GM21723 (cell line): ENCODE results near the gene PMM1.
"Not testable (repeated sequence)": the region's sequence is repeated elsewhere in the genome, so short reads cannot be mapped to it uniquely, and the experiment has no call there.

Experiments used
- ATAC-seq: cut with Tn5 transposase; IDR thresholded peaks from one replicate; pipeline ENCODE4 v1.9.1; 2021; ENCODE audit warnings: mild to moderate bottlenecking, moderate library complexity; ENCODE audit not compliant: unreplicated experiment

The PMM1 gene

GRCh38 chr22:41564563-41564962, 25.1 kb downstream of the PMM1 start:
- ATAC-seq = no peak

DNA sequence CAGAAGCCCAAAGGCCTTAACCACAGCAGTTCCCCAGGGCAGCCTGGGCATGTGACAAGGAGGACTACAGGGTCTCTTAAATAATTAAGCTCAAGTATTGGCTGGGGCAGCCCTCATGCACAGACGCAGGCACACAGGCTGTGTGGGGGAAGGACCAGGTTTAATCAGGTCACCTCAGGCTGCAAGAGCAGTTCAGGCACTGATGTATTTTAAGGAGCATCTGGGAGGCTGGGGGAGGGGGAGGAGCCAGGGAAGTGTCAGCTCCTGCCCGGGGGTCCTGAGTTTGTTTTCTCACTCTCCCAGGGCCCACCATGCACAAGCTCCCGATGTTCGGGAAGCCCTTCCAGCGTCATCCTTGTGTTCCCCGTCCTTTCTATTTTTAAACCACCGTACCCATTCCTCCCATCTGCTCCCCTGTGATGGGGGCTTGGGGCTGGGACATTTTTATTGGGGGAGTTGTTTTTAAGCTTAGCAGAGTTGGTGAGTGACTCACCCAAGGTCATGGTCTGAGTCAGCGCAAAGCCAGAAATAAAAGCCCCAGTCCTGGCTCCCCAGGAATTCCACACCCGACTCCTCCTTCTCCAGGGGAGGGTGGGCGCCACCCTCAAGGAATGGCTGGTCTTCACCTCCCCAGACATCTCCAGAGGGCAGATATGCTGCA, 26.5 kb downstream of the PMM1 start:
- ATAC-seq = no peak

- no peak for ATAC-seq
Observed at GRCh38 chr22:41562461-41562860, 27.2 kb downstream of the PMM1 start.

DNA sequence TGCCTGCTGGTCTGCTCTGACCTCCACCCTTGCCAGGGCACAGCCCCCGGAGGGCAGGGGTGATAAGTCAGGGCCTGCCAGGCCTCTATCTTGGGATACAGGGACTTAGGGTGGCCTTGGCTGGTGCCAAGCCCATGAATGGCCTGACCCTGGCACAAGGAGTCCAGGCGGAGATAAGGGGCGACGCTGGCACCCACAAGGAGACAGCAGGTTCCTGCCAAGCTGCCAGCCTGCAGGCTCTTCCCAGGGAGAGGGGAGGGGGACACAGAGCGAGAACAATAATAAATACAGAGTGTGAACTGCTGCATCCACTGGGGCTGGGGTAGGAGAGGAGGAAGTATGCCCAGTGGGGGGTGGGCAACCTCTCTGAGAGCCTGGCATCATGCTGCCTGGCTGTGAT, 27.9 kb downstream of the PMM1 start:
- no peak for ATAC-seq

DNA sequence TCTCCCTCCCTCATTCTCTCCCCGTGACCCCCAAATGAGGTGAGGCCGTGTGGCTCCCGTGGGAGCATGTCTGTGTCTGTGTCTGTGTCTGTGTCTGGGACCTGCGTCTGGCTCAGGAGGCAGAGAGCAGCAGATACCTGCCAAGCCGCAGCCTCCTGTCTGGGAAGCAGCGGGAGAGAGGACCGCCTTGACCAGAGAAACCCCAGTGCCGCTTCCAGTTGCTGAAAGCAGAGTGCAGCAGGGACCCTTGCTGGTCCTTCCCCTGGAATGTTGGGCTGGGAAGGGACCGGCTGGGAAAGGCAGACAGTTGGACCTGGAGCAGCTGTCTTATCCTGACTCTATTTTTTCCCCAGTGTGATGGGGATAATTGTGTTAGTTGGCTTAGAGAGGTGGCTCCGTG, 28.3 kb downstream of the PMM1 start:
- ATAC-seq = no peak

DNA sequence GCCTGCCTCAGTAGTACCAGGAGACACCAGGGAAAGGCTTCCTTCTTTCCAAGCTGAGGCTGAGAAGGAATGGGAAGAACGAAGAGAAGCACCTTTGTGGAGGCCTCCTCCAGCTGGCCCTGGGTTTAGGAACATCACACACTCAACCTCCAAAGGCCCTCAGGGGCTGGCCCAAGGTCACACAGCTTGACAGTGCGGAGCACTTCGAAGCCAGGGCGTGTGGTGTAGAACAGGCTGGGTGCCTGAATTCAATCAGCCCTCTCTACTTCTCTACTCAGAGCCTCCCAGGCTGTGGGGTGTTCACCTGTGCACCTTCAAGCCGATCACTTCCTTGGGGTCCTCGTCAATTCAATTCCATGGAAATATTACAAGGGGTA, 29.6 kb downstream of the PMM1 start:
- no peak for ATAC-seq

- not testable (repeated sequence) for ATAC-seq
Observed at GRCh38 chr22:41558241-41558630, 31.4 kb downstream of the PMM1 start.

DNA sequence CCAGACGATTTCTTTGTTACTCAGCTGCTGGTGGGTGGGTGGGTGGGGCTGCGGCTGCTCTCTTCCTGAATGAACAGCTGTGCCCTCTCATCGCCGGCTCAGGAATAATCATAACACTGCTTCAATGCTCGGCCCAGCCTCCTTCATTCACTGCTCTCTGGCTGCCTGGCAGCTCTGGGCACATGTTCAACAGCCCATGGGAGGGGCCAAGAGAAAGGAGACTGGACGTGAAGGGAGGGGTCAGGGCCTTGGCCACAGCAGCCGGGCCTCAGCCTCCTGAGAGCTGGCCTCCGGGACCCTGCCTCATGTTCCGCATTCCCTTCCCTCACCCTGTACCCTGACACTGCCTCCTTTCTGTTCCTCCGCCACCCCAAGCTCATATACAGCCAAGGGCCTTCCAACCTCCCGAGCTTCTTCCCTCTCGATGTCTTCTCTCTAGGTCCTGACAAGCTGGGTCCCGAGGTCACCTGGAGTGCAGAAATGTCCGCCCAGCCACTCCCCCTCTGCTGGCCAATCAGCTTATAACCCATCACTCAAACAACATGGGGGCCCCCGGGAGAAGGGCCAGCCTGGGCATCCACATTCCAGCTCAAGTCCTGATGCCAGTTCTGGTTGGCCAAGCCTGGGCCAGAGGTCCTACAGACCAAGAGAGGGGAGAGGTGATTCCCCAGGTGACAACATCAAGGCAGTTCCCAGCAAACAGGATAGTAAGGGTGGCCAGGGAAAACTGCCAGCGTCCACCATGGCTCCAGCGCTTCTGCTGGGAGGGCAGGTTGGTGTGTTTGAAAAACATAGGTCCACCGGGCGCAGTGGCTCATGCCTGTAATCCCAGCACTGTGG, 32.0 kb downstream of the PMM1 start:
- ATAC-seq = no peak

DNA sequence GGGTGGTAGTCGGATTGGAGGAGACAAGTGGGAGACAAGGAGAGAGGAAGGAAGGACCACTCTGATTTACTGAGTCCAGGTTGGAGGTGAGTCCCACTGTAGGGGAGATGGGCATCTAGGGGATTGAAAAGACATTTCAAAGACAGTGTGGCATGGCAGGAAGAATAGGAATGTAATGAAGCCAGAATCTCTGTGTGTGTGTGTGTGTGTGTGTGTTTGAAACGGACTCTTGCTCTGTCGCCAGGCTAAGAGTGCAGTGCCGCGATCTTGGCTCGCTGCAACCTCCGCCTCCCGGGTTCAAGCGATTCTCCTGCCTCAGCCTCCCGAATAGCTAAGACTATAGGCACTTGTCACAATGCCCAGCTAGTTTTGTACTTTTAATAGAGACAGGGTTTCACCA, 33.1 kb downstream of the PMM1 start:
- no peak for ATAC-seq

- ATAC-seq = no peak
Observed at GRCh38 chr22:41555325-41555982, 34.2 kb downstream of the PMM1 start.

GRCh38 chr22:41551877-41552582, 37.6 kb downstream of the PMM1 start:
- no peak for ATAC-seq

GRCh38 chr22:41550952-41551491, 38.6 kb downstream of the PMM1 start:
- no peak for ATAC-seq

DNA sequence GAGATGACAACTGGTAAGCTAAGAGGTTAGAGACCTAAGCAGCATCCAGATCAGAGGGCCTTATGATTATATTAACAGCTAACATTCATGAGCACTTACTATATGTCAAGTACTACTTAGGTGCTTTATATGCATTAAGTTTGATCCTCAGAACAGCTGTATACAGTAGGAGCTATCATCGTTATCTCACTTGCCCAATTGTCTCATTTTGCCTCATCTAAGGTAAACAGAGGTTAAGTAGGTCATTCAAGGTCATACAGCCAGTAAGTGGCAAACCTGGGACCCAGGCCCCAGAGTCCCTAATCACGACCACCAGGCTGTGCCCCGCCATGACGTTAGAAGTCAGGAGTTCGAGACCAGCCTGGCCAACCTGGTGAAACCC, 40.8 kb downstream of the PMM1 start:
- no peak for ATAC-seq

- ATAC-seq = no peak
Observed at GRCh38 chr22:41544671-41545476, 44.8 kb downstream of the PMM1 start.

DNA sequence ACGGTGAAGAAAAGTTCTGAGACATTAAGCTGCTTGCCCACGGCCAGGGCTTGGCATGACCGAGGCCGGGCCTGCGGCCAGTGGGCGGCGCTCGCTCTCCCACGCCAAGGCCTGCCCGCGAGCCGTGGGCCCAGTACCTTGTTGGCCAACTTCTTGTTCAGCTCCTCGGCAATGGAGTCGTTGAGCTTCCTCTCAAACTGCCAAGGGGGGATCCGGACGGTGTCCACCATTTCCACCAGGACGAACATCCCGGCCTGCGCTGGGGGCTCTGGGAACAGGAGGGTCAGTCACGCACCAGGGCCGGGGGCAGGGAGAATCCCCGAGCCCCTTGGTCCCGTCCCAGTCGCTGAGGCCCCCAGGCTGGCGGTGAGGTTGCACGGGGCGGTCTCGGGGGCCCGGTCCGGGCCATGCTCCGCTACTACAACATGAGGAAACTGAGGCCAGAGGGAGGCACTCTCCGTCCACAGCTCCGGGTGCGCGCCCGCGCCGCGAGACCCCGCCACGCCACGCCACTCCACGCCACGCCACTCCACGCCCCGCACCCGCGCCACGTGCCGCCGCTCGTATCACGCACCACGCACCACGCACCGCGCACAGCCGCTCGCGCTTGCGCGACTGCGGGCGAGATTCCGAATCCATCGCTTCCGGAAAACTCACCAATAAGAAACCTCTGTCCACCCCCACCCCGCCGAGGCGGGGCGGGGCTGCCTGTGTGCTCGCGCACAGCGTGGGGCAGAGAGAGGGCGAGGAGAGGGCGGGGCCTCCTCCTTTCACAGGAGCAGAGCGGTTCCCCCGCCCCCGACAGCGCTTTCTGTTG, 45.6 kb downstream of the PMM1 start, which contains the start of gene POLR3H:
Gene POLR3H, minus strand, starts transcription at position 617 of the 817 bp plus-strand sequence. Its CDS starts 369 bp downstream, at position 248.
- peak; percentile 87 for ATAC-seq

GRCh38 chr22:41542224-41542623, 47.4 kb downstream of the PMM1 start:
- no peak for ATAC-seq

DNA sequence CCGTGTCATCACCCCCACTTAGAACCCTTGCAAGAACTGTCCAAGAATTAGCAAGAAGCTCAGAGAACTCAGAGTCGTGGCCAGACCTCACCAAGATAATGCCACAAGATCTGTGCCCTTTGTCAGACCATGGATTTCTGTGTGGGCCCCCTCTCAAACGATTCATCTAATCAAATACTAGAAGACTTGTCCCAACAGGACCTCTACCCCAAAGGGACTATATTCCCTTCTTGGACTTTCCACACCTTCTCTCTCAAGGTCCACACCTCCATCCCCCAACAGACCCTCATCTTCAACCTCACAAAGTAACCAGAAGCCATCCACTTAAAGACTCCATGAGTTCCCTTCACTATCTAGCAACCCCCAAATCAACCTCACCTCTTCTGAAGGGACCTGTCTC, 48.2 kb downstream of the PMM1 start:
- ATAC-seq = no peak

DNA sequence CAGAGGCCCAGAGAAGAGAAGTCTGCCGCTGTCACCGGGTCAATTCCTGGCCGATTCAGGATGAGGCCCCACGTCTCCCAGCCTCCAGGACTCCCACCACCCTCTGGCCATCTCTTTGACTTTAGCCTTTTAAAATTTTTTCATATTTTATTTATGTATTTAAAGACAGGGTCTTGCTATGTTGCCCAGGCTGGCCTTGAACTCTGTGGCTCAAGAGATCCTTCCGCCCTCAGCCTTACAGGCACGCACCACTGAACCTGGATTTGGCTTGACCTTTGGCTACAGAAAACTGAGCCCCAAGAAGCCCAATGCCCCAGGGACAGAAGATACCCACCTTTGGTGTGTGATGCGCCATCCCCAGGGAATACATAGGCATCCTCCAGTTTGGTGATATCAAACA, 49.3 kb downstream of the PMM1 start:
- no peak for ATAC-seq

- ATAC-seq = no peak
Observed at GRCh38 chr22:41540006-41540315, 49.7 kb downstream of the PMM1 start.
